ENCODE data around the gene TLE1. TPM values are rescaled to one million over a fixed set of nuclear protein-coding genes. Genes with fewer than 3 reads are reported as not detected.

Gene TLE1
- total RNA-seq, 1 experiment from 2014 or later, result 79.3 TPM

- no peaks in the 10 kb centered on the region for H3K27me3 ChIP-seq (ENCODE audit: insufficient read depth, low read length)
- WGBS (ENCODE audit: extremely low coverage, insufficient read length, low lambda C conversion rate), result no CpG with 5 or more reads among the region's 23 CpGs
- DNase-seq, result no peak
- no peak overlapping the region for H3K27ac ChIP-seq (ENCODE audit: insufficient read length, low read depth, low read length)
- H3K4ac ChIP-seq (ENCODE audit: low read depth, low read length), result no peak overlapping the region
- no peak overlapping the region for H3K56ac ChIP-seq (ENCODE audit: insufficient read length, low read depth, low read length)
- H4K8ac ChIP-seq (replicated peaks; ENCODE audit: insufficient read length, low read depth, low read length), result no peak overlapping the region
- no peak overlapping the region for H2BK20ac ChIP-seq (ENCODE audit: low read depth, low read length, poor library complexity, severe bottlenecking)
- no peak overlapping the region for H2BK5ac ChIP-seq (ENCODE audit: insufficient read length, low read length)
- no peak overlapping the region for H4K5ac ChIP-seq (ENCODE audit: insufficient read length, low read depth, low read length)
- peaks cover 5 to 7% of the 10 kb centered on the region in 2 experiments; a peak in 2 of 4 replicates for H3K4me1 Mint-ChIP-seq
- peaks cover 67 to 94% (median 92%) of the 10 kb centered on the region in 3 experiments for H3K36me3 Mint-ChIP-seq (ENCODE audit: insufficient read depth in 1 of 3, low read depth in 3 of 3)
- no peaks in the 10 kb centered on the region for H3K23me2 ChIP-seq (ENCODE audit: insufficient read length, low read depth, low read length, poor library complexity, severe bottlenecking)
- H3K9me3 ChIP-seq (ENCODE audit: control insufficient read depth, low read depth, low read length), result no peaks in the 10 kb centered on the region
- H4K20me1 ChIP-seq (ENCODE audit: control insufficient read depth, insufficient read depth, insufficient read length), result no peaks in the 10 kb centered on the region
- no peak overlapping the region for H2BK120ac ChIP-seq (ENCODE audit: low read depth, low read length, poor library complexity, severe bottlenecking)
- no peaks in the 10 kb centered on the region for H3K9me3 Mint-ChIP-seq
- H3K23ac ChIP-seq (ENCODE audit: insufficient read length, low read depth, low read length), result no peak overlapping the region
- no peak overlapping the region for H3T11ph ChIP-seq (ENCODE audit: low read length)
- H3K79me1 ChIP-seq (ENCODE audit: insufficient read depth, low read depth, low read length, poor library complexity, severe bottlenecking), result no peaks in the 10 kb centered on the region
- no peak overlapping the region for H2BK15ac ChIP-seq (ENCODE audit: low read depth, low read length)
- no peaks in the 10 kb centered on the region for H3K4me1 ChIP-seq (ENCODE audit: insufficient read depth, low read length)
- H3K18ac ChIP-seq (ENCODE audit: insufficient read length, low read depth, low read length), result no peak overlapping the region
- H3K9ac ChIP-seq (ENCODE audit: extremely low read depth, insufficient read length, low read length), result no peak overlapping the region
- H2AK5ac ChIP-seq (ENCODE audit: insufficient read length, low read length), result no peak overlapping the region
- H3K27ac Mint-ChIP-seq, result no peak overlapping the region
- H3K27me3 Mint-ChIP-seq (ENCODE audit: low read depth), result no peaks in the 10 kb centered on the region
- H3K4me3 Mint-ChIP-seq, result no peak overlapping the region
- no peak overlapping the region for H2AFZ ChIP-seq (ENCODE audit: low read length)
- no peak overlapping the region; the same call in 1 of the 2 replicates for H3K14ac ChIP-seq (ENCODE audit: insufficient read depth, low read length)
- H4K91ac ChIP-seq (ENCODE audit: insufficient read length, low read depth, low read length), result no peak overlapping the region
- no peak for TF ChIP-seq CTCF (conservative IDR thresholded peaks at IDR 0.05)
- no peak overlapping the region for H2BK12ac ChIP-seq (ENCODE audit: insufficient read length, low read depth, low read length)
- H3K4me2 ChIP-seq (ENCODE audit: insufficient read depth, insufficient read length, low read length), result no peak overlapping the region
- H3K79me2 ChIP-seq (ENCODE audit: insufficient read depth, low read length), result no peaks in the 10 kb centered on the region; the same call in 1 of the 2 replicates
These were observed 77.7 kb downstream of the TLE1 start for GRCh38 chr9:81611664-81612063.
